ENCODE data around the gene RPS15. TPM values are rescaled to one million over a fixed set of nuclear protein-coding genes. Genes with fewer than 3 reads are reported as not detected.
A peak's percentile ranks its signal among the peaks of the same experiment; 100 is the strongest.
"Not testable (repeated sequence)": the region's sequence is repeated elsewhere in the genome, so short reads cannot be mapped to it uniquely, and the experiment has no call there.

The RPS15 gene
- polyA plus RNA-seq, 10 donors, result 743 to 1,364 (median 1,019) TPM

- no peak for DNase-seq
Measured at GRCh38 chr19:1416014-1416841, 22.0 kb upstream of the RPS15 start.

DNA sequence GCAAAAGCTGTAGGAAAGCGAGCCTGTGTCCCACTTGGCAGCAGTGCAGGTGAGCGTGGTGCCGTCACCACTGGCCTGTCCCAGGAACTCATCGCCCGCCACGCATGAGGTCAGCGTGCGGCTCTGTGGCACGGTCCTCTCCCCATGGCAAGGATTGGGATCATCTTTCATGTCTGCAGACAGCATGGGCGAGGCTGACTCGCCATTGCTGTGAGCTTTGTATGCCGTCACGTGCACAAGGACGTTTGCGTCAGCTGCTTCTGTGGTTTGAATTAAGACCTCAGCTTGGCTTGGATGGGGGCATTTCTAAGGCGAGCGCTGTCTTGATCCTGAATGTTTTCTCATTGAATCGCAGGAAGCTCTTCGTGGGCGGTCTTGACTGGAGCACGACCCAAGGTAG is 21.1 kb upstream of the RPS15 start:
- DNase-seq, result no peak

GRCh38 chr19:1417681-1418495 is 20.3 kb upstream of the RPS15 start:
- DNase-seq, result no peak

GRCh38 chr19:1418496-1418775 is 19.8 kb upstream of the RPS15 start:
- DNase-seq, result no peak

DNA sequence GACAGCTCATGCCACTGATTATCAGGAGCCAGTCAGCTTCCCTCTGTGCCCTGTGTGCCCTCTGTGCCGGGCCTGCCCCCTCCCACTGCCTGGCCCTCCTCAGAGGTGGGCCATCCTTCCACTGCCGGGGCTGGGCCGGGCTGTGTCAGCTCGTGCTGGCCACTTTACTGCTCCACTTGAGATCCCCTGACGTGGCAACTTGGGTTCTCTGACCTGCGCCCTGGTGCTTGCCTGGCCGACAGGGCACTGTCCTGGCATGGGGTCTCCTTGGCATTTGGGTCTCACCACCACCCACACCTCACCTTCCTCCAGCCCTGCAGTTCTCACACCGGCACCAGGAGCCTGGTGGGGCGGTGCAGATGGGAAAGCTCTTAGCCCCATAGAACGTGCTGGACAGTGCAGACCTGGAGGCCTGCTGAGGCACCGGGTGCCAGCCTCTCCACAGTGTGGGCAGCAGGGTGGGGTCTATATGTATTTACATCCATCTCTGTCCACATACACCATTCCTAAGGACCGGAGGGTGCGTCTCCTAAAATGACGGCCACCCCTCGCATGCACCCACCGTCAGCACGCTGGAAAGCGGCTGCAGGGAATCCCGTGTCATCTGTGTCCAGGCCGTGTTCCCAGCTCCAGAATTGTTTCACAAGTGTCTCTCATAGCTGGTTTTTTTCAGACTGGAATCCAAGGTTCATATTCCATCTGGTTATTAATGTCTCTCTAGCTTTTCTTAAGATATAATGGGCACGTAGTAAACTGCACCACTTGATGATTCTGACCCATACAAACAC is 19.1 kb upstream of the RPS15 start:
- DNase-seq, result no peak

- DNase-seq, result not testable (repeated sequence)
Measured at GRCh38 chr19:1420085-1420484, 18.1 kb upstream of the RPS15 start.

DNA sequence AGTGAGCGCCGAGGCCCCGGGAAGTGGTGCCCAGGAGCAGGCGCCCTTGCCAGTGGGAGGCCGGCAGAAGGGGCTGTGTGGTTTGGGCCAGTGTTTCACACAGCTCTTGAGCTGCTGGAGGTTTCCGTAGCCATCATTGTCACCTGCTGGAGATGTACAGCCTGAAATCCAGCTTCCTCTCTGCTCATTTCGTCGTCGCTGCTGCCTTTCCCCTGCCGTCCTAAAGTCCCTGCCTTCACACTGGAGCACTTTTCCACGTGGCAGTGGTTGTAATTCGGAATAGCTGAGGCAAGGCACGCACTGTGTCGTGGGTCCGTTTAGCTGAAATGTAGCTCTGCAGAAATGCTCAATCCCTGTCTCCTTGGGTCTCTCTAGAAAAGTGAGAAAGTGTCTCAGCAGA is 17.6 kb upstream of the RPS15 start:
- no peak for DNase-seq

DNA sequence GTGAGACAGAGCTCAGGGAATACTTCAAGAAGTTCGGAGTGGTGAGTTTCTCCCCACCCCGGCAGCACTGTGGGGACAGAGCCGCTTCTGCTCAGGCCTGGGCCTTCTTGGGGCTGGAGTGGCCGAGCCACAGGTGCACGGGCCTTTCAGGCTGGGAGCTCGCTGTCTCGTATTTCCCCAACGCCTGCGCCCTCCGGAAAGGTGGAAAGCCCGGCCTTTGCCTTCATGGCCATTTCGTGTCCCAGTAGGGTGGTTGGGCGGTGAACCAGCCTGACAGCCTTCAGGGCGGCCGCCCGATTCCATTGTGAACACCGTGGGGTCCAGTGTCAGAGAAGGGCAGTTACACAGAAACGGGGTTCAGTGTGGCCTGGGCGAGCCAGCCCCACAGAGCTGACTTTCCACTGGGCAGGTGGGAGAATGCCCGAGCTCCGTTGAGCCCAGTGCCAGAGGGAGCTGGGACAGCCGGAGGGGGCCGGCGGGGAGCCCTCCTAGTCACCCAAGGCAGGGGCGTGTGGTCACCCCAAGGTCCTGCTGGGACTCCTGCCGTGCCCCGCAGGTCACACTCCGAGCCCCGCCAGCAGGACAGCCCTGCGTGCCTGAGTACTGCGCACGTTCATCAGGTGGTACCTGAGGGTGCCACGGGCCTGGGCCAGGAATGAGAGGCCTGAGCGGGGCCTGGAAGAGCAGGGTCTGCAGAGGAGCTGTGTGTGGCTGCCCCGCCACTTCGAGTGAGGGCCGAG is 16.8 kb upstream of the RPS15 start:
- DNase-seq, result no peak

DNA sequence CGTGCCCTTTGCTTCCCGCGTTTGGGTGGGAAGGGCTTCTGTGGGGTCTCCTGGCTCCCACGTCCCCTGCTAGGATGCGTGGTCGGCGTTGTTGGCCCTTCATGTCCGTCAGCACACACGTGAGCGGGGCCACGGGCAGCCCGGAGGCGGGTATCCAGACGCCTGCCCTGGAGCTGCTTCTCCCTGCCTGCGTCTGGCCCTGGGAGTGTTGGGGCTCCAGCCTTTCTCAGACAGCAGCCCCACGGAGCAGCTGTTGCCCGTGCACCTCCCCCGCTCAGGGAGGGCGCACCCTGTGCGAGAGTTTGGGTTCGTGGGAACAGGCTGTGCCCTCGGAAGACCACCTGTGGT is 16.3 kb upstream of the RPS15 start:
- no peak for DNase-seq

- no peak for DNase-seq
Measured at GRCh38 chr19:1422360-1422759, 15.8 kb upstream of the RPS15 start.

- DNase-seq, result no peak
Measured at GRCh38 chr19:1422943-1423342, 15.3 kb upstream of the RPS15 start.

- no peak for DNase-seq
Measured at GRCh38 chr19:1423436-1424191, 14.6 kb upstream of the RPS15 start.

DNA sequence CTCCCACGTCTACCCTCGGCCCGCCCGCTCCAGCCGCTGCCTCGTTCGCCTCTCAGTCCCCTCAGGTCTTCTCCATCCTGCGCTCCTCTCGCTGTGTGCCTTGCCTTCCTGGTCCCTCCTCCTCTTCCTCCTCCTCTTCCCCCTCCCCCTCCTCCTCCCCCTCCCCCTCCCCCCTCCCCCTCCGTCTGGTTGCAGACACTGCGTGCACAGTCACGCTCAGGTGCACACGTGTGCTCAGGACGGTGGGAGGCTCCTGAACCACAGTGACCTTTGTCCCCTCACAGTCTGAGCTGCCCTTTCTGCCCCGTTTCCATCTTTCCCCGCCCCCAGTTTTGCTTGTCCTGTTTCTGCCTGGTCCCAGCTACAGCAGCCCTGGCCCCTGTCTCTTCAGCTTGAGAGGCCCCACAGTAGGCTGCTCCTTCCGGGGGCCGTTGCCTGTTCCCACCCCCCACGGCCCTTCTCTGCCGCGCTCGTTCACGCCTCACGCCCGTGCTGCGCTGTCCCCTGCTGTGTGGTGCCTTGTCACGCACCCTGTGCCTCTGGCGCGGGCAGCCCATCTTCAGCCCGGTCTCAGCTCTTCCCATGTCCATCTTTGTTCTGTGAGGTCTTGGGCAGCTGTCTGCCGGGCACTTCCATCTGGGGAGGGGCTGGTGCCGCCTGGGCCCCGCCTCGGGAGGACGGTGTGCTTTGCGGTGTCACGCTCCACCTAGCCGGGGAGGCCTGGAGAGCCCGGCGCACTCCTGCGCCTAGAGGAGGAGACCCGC is 13.8 kb upstream of the RPS15 start:
- DNase-seq, result no peak

DNA sequence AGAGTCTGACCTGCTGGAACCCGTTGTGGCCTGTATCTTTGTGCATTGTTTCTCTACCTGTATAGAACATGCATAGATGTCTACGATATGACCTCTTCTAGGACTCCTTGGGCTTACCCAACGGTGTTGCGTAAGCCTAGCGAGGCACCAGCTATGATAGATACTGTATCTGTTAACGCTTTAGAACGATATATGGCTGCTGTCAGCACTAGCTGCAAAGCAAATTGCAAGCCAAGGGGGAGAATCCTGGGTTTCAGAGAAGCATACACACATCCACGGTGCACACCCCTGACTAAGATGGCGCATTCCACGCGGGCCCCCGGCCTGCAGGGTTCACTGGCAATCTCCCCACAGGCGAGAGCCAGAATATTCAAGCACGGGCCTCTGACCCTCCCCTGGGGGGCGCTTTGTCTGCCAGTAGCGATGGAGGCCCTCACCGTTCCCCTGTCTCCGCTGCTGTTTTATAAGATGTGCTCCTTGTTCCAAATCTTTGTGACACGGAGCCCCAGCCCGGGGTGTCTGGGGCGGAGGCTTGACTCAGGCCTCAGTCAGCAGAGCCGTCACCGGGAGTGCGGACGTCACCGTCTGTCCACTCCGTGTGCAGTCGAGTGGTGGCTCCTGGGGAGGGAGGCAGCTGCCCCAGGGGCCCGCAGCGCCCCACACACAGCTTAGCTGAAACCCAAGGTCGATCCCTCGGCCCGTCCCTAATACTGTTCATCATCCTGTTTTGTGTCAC is 12.9 kb upstream of the RPS15 start:
- DNase-seq, result peak in 1 of 3 donors; percentile 79

GRCh38 chr19:1425902-1426301 is 12.3 kb upstream of the RPS15 start:
- no peak for DNase-seq

GRCh38 chr19:1426736-1427135 is 11.5 kb upstream of the RPS15 start:
- DNase-seq, result no peak

DNA sequence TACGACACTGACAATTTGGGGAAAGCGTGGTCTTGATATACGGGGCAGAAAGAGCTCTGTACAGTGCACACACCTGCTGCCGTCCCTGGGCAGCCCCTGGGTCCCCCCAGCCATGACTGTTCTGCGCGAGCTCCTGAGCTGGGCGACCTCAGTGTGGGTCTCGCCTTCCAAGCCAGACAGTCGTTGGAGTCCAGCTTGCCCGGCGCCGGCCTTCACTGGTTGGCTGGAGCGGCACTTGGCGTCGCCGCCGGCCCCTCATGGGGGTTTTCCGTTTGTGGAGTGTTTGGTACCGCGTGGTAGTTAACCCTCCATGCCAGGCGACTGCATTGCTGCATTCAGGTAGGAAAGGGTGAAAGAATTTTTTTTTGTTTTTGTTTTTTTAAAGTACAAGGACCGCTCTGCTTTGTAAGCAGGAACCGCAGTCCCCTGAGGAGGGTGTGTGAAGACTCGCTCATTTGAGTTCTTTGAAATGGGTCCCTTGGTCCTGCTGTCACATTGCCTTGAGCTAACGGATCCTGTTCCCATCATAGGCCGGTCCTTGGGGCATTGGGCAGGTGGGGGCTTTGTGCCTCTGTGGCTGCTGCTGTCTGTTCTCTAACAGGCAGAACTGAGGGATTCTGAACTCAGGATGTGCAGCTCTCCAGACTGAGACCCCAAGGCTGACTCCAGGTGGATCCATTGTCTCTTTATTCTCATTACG is 10.8 kb upstream of the RPS15 start:
- no peak for DNase-seq

DNA sequence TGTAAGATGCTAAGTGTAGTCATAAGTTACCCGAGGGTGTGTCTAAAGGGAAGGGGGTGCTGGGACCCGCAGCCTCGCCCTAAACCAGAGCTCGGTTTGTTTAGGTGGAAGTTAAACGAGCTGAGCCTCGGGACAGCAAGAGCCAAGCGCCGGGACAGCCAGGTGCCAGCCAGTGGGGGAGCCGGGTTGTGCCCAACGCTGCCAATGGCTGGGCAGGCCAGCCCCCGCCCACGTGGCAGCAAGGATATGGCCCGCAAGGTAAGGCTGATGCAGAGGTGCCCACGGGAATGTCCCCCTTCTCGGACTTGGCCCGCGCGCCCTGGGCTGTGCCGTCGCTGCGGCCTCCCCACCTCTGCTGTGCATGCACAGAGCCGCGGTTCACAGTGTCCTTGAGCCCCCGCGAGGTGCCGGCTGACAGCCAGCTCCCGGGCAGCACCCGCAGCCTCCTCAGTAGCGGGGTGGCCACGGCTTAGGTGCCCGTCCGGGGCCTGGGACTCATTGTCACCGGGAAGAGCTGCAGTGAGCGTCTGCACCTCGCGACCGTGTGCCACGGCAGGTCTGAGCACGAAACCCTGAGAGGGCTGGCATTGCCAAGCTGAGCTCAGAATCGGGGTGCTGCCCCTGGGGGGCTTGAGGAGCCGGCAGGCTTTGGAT is 9.3 kb upstream of the RPS15 start:
- DNase-seq, result no peak
